SK-N-MC (cell line): Measurements from ENCODE around the gene PPARA.

Source experiments
- EZH2 ChIP-seq: fragments of 200-600 bp; sonication (generic); IDR thresholded peaks from one replicate; pipeline ENCODE4 v1.6.1; 2017; ENCODE audit warnings: antibody characterized with exemption
- FOXP2 ChIP-seq: optimal IDR thresholded peaks from 2 replicates; pipeline ENCODE3; 2011; ENCODE audit warnings: mild to moderate bottlenecking, moderate library complexity; ENCODE audit not compliant: insufficient read depth; ENCODE audit errors: extremely low read length, control extremely low read depth
- POLR2AphosphoS5 ChIP-seq: IDR thresholded peaks from 2 replicates; pipeline ENCODE4 v1.6.1; 2012; ENCODE audit warnings: mild to moderate bottlenecking, low read depth, low read length, borderline replicate concordance

DNA sequence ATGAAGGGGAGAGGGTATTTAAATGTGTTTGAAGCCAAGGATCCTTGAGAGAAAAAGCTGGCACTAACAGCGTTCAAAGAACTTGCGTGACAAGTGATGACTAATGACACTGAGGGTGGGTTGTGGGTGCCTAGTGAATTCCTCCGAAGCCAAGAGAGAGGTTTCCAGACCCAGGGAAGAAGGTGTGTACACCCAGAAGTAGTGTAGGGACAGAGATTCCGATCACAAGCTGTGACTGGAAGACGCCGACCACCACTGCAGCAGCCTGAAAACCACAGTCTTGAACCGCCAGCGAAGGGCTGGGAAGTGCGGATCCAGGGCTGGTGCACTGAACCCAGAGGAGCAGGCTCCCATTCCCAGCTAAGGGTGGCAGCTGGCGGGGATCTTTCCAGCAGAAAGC is 9.5 kb downstream of the PPARA start:
- TF ChIP-seq POLR2AphosphoS5: no peak
- TF ChIP-seq EZH2: no peak
- no peak for TF ChIP-seq FOXP2
